Fibroblast of lung (primary cell): ENCODE results near the gene TIMM13. TPM values are rescaled to one million over a fixed set of nuclear protein-coding genes. Genes with fewer than 3 reads are reported as not detected.
"Not testable (repeated sequence)": the region's sequence is repeated elsewhere in the genome, so short reads cannot be mapped to it uniquely, and the experiment has no call there.

Experiments
- DNase-seq, 2 donors: peaks; one replicate each; pipeline versions ENCODE4 v3.0.0 to v3.0.0-alpha.2; 2010; ENCODE audit warnings: low read depth in 2 of 2
- H2AFZ ChIP-seq: 2 replicates; pipeline ENCODE4 v1.5.1; 2012; ENCODE audit warnings: low read length, control low read depth, inconsistent platforms
- H3K27ac ChIP-seq: 2 replicates; pipeline ENCODE4 v1.5.1; 2011; ENCODE audit warnings: low read length, control low read depth; ENCODE audit not compliant: insufficient read depth
- H3K27me3 ChIP-seq: 2 replicates; pipeline ENCODE4 v1.5.1; 2011; ENCODE audit warnings: mild to moderate bottlenecking, low read length; ENCODE audit not compliant: control insufficient read depth, insufficient read depth
- H3K36me3 ChIP-seq: 2 replicates; pipeline ENCODE4 v1.5.1; 2011; ENCODE audit warnings: low read length; ENCODE audit not compliant: control insufficient read depth, insufficient read depth
- H3K4me1 ChIP-seq: 2 replicates; pipeline ENCODE4 v1.5.1; 2011; ENCODE audit warnings: low read length; ENCODE audit not compliant: control insufficient read depth, insufficient read depth; ENCODE audit errors: extremely low read depth
- H3K4me2 ChIP-seq: 2 replicates; pipeline ENCODE4 v1.5.1; 2011; ENCODE audit warnings: low read length, control low read depth; ENCODE audit not compliant: insufficient read depth; ENCODE audit errors: extremely low read depth
- H3K4me3 ChIP-seq, 4 experiments: fragments of 200-600 bp in 1 of 4; sonication (generic) in 1 of 4; replicated peaks in 1 of 4; 2 replicates each; pipeline ENCODE4 v1.5.1; 2011 to 2016; ENCODE audit warnings: low read length in 4 of 4, low read depth in 3 of 4, mild to moderate bottlenecking in 3 of 4, control low read depth in 2 of 4, inconsistent platforms in 1 of 4, mixed read lengths in 1 of 4; ENCODE audit not compliant: insufficient read depth in 1 of 4; ENCODE audit errors: control extremely low read depth in 1 of 4
- H3K79me2 ChIP-seq: 2 replicates; pipeline ENCODE4 v1.5.1; 2012; ENCODE audit warnings: mild to moderate bottlenecking, low read length, inconsistent platforms; ENCODE audit not compliant: control insufficient read depth, insufficient read depth
- H3K9ac ChIP-seq: 2 replicates; pipeline ENCODE4 v1.5.1; 2011; ENCODE audit warnings: mild to moderate bottlenecking, low read length, control low read depth; ENCODE audit not compliant: insufficient read depth
- H3K9me3 ChIP-seq: 2 replicates; pipeline ENCODE4 v1.5.1; 2012; ENCODE audit warnings: low read depth, low read length; ENCODE audit not compliant: control insufficient read depth, insufficient read depth
- H4K20me1 ChIP-seq: 2 replicates; pipeline ENCODE4 v1.5.1; 2011; ENCODE audit warnings: low read length; ENCODE audit not compliant: control insufficient read depth, insufficient read depth; ENCODE audit errors: extremely low read depth
- EZH2 ChIP-seq: IDR thresholded peaks from 2 replicates; pipeline ENCODE4 v1.5.1; 2012; ENCODE audit warnings: low read length, control low read depth, mild to moderate bottlenecking; ENCODE audit errors: missing control alignments
- polyA plus RNA-seq, 2 donors: library from polyadenylated mRNA; depleted of rRNA in 1 of 2; stranded (reverse) in 1 of 2; unstranded in 1 of 2; fragments of >200 nt; gene quantifications; 2 replicates each; pipeline ENCODE4 v1.2.1, GENCODE V29; 2011 to 2012; ENCODE audit warnings: missing spikeins in 1 of 2
- total RNA-seq: library from RNA; depleted of rRNA; stranded (reverse); fragments of >200 nt; gene quantifications from 2 replicates; pipeline ENCODE4 v1.2.1, GENCODE V29; 2014
- TF ChIP-seq, protein P1 (sequence below), 2 donors: IDR thresholded peaks in 1 of 2; conservative IDR thresholded peaks in 1 of 2; 1 replicate in 1 of 2; 2 replicates in 1 of 2; pipeline ENCODE4 v1.5.1; 2011 to 2012; ENCODE audit warnings: low read length in 2 of 2, control low read depth in 1 of 2, inconsistent platforms in 1 of 2, low read depth in 1 of 2, mild to moderate bottlenecking in 1 of 2

The TIMM13 gene
- total and polyA plus RNA-seq, 2 donors (not counting 1 experiment from before 2014, with no cell fraction given) = 14.1 to 27.6 TPM

DNA sequence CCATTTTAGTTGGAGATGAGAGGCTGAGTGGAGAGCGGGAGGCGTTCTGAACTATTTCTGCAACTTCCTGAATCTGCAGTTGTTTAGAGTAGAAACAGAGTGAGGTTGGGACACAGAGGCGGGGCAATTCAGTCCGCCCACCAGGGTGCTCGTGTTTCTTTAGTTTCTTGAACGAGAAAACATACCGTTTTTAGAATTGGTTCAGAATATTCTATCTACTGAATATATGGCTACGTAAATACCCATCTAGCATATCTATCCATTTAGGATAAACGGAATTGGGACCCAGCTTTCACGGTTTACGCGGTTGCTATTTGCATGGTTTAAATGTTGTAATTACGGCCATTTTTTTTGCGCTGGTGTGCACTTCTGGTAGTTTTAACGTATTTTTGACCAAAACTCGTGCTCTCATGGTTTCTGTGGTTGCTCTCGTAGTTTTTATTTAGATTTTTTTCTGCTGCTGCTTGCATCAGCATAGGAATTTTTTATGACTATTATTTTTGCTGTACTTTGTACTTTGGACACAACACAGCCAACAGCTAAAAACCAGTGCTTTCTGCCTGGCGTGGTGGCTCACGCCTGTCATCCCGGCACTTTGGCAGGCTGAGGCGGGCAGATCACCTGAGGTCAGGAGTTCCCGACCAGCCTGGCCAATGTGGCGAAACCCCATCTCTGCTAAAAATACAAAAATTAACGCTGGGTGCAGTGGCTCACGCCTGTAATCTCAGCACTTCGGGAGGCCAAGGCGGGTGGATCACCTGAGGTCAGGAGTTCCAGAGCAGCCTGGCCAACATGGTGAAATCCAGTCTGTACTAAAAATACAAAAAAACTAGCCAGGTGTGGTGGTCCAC is 32.7 kb downstream of the TIMM13 start:
- no peaks in the 10 kb centered on the region for H3K4me1 ChIP-seq
- H3K4me3 ChIP-seq = no peak overlapping the region

DNA sequence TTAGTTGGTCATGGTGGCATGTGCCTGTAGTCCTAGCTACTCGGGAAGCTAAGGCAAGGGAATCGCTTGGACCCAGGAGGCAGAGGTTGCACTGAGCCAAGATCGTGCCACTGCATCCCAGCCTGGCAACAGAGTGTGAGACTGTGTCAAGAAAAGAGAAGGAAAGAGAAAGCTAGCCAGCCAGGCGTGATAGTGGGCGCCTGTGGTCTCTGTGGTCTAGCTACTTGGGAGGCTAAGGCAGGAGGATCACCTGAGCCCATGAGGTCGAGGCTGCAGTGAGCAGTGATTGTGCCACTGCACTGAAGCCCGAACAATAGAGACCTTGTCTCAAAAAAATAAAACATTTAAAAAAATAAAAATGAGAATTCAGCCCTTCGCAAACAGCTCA is 33.3 kb downstream of the TIMM13 start:
- Histone ChIP-seq H3K9ac (no peak overlapping the region), H3K27me3 (no peaks in the 10 kb centered on the region), H3K4me3 (no peak overlapping the region), H3K36me3 (no peaks in the 10 kb centered on the region), H3K79me2 (no peaks in the 10 kb centered on the region), H3K27ac (no peak overlapping the region), H3K4me2 (no peak overlapping the region), H3K9me3 (no peaks in the 10 kb centered on the region), H4K20me1 (no peaks in the 10 kb centered on the region), H2AFZ (no peak overlapping the region), H3K4me1 (no peaks in the 10 kb centered on the region)
- TF ChIP-seq, protein P1, sequence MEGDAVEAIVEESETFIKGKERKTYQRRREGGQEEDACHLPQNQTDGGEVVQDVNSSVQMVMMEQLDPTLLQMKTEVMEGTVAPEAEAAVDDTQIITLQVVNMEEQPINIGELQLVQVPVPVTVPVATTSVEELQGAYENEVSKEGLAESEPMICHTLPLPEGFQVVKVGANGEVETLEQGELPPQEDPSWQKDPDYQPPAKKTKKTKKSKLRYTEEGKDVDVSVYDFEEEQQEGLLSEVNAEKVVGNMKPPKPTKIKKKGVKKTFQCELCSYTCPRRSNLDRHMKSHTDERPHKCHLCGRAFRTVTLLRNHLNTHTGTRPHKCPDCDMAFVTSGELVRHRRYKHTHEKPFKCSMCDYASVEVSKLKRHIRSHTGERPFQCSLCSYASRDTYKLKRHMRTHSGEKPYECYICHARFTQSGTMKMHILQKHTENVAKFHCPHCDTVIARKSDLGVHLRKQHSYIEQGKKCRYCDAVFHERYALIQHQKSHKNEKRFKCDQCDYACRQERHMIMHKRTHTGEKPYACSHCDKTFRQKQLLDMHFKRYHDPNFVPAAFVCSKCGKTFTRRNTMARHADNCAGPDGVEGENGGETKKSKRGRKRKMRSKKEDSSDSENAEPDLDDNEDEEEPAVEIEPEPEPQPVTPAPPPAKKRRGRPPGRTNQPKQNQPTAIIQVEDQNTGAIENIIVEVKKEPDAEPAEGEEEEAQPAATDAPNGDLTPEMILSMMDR (conservative IDR thresholded peaks at IDR 0.05 in 1 of 2, IDR thresholded peaks at IDR 0.05 in 1 of 2; ENCODE audit: low read depth in 1 of 2, low read length in 2 of 2) = no peak
- no peak for DNase-seq

More for the DNA sequence above, 32.7 kb downstream of the TIMM13 start:
- TF ChIP-seq, protein P1 (conservative IDR thresholded peaks at IDR 0.05 in 1 of 2, IDR thresholded peaks at IDR 0.05 in 1 of 2; ENCODE audit: low read depth in 1 of 2, low read length in 2 of 2) = no peak
- no peak for TF ChIP-seq EZH2
- H3K27ac ChIP-seq = no peak overlapping the region
- no peaks in the 10 kb centered on the region for H3K9me3 ChIP-seq
- H3K9ac ChIP-seq = no peak overlapping the region
- no peaks in the 10 kb centered on the region for H3K27me3 ChIP-seq
- no peaks in the 10 kb centered on the region for H3K79me2 ChIP-seq
- no peaks in the 10 kb centered on the region for H3K36me3 ChIP-seq
- no peak for DNase-seq
- H4K20me1 ChIP-seq = no peaks in the 10 kb centered on the region
- H3K4me2 ChIP-seq = no peak overlapping the region
- H2AFZ ChIP-seq = no peak overlapping the region

DNA sequence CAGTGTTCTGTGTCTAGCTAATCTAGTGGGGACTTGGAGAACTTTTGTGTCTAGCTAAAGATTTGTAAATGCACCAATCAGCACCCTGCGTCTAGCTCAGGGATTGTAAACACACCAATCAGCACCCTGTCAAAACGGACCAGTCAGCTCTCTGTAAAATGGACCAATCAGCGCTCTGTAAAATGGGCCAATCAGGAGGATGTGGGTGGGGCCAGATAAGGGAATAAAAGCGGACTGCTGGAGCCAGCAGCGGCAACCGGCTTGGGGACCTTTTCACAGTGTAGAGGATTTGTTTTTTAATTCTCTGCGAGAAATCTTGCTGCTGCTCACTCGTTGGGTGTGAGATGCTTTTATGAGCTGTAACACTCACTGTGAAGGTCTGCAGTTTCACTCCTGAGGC is 34.5 kb downstream of the TIMM13 start:
- not testable (repeated sequence) for H3K27ac ChIP-seq, H3K4me2 ChIP-seq, H3K9ac ChIP-seq, H3K9me3 ChIP-seq, H3K4me1 ChIP-seq, H2AFZ ChIP-seq, H3K79me2 ChIP-seq, H3K4me3 ChIP-seq, H4K20me1 ChIP-seq, DNase-seq, H3K36me3 ChIP-seq, H3K27me3 ChIP-seq
